HG02973 (cell line): Measurements from ENCODE around the gene IFI6.
"Not testable (repeated sequence)": the region's sequence is repeated elsewhere in the genome, so short reads cannot be mapped to it uniquely, and the experiment has no call there.

ENCODE experiments used
- ATAC-seq: cut with Tn5 transposase; IDR thresholded peaks from one replicate; pipeline ENCODE4 v1.9.1; 2021; ENCODE audit warnings: moderate library complexity; ENCODE audit not compliant: unreplicated experiment

The IFI6 gene

GRCh38 chr1:27632387-27633297 lies 39.4 kb downstream of the IFI6 start:
- peak; percentile 25 for ATAC-seq

- ATAC-seq, result no peak
These were observed 41.0 kb downstream of the IFI6 start for GRCh38 chr1:27630859-27631491.

GRCh38 chr1:27628712-27629111 lies 43.3 kb downstream of the IFI6 start:
- ATAC-seq, result no peak

GRCh38 chr1:27627733-27628132 lies 44.3 kb downstream of the IFI6 start:
- not testable (repeated sequence) for ATAC-seq

- no peak for ATAC-seq
These were observed 44.9 kb downstream of the IFI6 start for GRCh38 chr1:27627061-27627460.

- no peak for ATAC-seq
These were observed 45.7 kb downstream of the IFI6 start for GRCh38 chr1:27626031-27626935.

- ATAC-seq, result peak; percentile 17
These were observed 47.4 kb downstream of the IFI6 start for GRCh38 chr1:27624467-27625178.

- ATAC-seq, result no peak
These were observed 48.4 kb downstream of the IFI6 start for GRCh38 chr1:27623327-27624212.

- no peak for ATAC-seq
These were observed 49.2 kb downstream of the IFI6 start for GRCh38 chr1:27622828-27623227.

- no peak for ATAC-seq
These were observed 50.7 kb downstream of the IFI6 start for GRCh38 chr1:27621051-27621920.

- ATAC-seq, result not testable (repeated sequence)
These were observed 52.1 kb downstream of the IFI6 start for GRCh38 chr1:27619782-27620438.

GRCh38 chr1:27618341-27619082 lies 53.5 kb downstream of the IFI6 start:
- no peak for ATAC-seq

GRCh38 chr1:27617420-27617819 lies 54.6 kb downstream of the IFI6 start:
- ATAC-seq, result no peak

- ATAC-seq, result no peak
These were observed 55.6 kb downstream of the IFI6 start for GRCh38 chr1:27616441-27616840.
